Stomach (tissue), 9 donors: ENCODE data around the gene ERCC6L2. TPM values are rescaled to one million over a fixed set of nuclear protein-coding genes. Genes with fewer than 3 reads are reported as not detected.
A peak's percentile ranks its signal among the peaks of the same experiment; 100 is the strongest.

ENCODE experiments used
- DNase-seq, 2 donors: peaks; one replicate each; pipeline versions ENCODE4 v3.0.0 to v3.0.0-alpha.2; 2013 to 2019
- H3K27ac ChIP-seq, 5 donors: fragments of 200-600 bp in 4 of 5; sonication (generic) in 4 of 5; one replicate each; pipeline ENCODE4 v1.5.1; 2013 to 2019; ENCODE audit warnings: mild to moderate bottlenecking in 1 of 5, moderate library complexity in 1 of 5
- H3K27me3 ChIP-seq, 3 donors: fragments of 200-600 bp; sonication (generic); one replicate each; pipeline ENCODE4 v1.5.1; 2017 to 2019; ENCODE audit warnings: mixed run types in 1 of 3
- H3K36me3 ChIP-seq, 4 donors: fragments of 200-600 bp; sonication (generic); 1 replicate in 3 of 4; 2 replicates in 1 of 4; pipeline ENCODE4 v1.5.1; 2016 to 2019
- H3K4me1 ChIP-seq, 4 donors: fragments of 200-600 bp; sonication (generic); one replicate each; pipeline ENCODE4 v1.5.1; 2016 to 2019
- H3K4me3 ChIP-seq, 4 donors: fragments of 200-600 bp; sonication (generic) in 3 of 4; one replicate each; pipeline ENCODE4 v1.5.1; 2016 to 2019; ENCODE audit warnings: mild to moderate bottlenecking in 1 of 4
- H3K9me3 ChIP-seq, 4 donors: fragments of 200-600 bp; sonication (generic); one replicate each; pipeline ENCODE4 v1.5.1; 2016 to 2019
- CTCF ChIP-seq, 7 experiments: fragments of 450-650 bp in 4 of 7; fragments of 200-600 bp in 3 of 7; sonication (generic) in 3 of 7; IDR thresholded peaks; one replicate each; pipeline ENCODE4 v1.5.1; 2016 to 2019; ENCODE audit warnings: antibody characterized with exemption in 7 of 7, control low read depth in 2 of 7, mild to moderate bottlenecking in 1 of 7
- EP300 ChIP-seq: sonication (generic); formaldehyde crosslinking; IDR thresholded peaks from one replicate; pipeline ENCODE4 v1.6.1; 2017; ENCODE audit warnings: antibody characterized with exemption
- POLR2A ChIP-seq, 4 donors: fragments of 450-650 bp; IDR thresholded peaks; one replicate each; pipeline ENCODE4 v1.6.1; 2016; ENCODE audit warnings: antibody characterized with exemption in 4 of 4, control low read depth in 2 of 4, mild to moderate bottlenecking in 1 of 4, moderate library complexity in 1 of 4
- POLR2AphosphoS5 ChIP-seq, 3 donors: sonication (generic); formaldehyde crosslinking; IDR thresholded peaks; one replicate each; pipeline ENCODE4 v1.6.1; 2016; ENCODE audit warnings: antibody characterized with exemption in 3 of 3
- WGBS, 5 donors: extraction: QIAGEN DNeasy Blood & Tissue Kit in 3 of 5; methylation state at CpG; one replicate each; pipeline versions ENCODE4 v1.1.5 to v1.1.7; 2013 to 2018; 5-methylcytosine and 5-hydroxymethylcytosine counted together
- intact Hi-C: fragments of 100-400 bp; cut with DNase I; formaldehyde crosslinking; loops from one replicate; pipeline ENCODE4 v1.15.1; 2023; ENCODE audit warnings: low total_unique reads
- polyA plus RNA-seq, 3 donors: library from polyadenylated mRNA; stranded (reverse); fragments of 200-250 nt; gene quantifications; one replicate each; pipeline ENCODE4 v1.2.3, GENCODE V29; 2013
- total RNA-seq, 5 donors: library from RNA; depleted of rRNA; stranded (reverse); fragments of >200 nt; gene quantifications; one replicate each; pipeline versions ENCODE4 v1.1.0 to v1.2.3, GENCODE V29; 2014 to 2016
- donor health status: healthy with polysubstance abuse.
- donor health status: Bipolar disorder and iron deficiency.
- donor health status: healthy.

The ERCC6L2 gene
- total and polyA plus RNA-seq, 8 donors: 3.9 to 218 (median 34.1) TPM

GRCh38 chr9:95980262-95981125, 105.0 kb downstream of the ERCC6L2 start:
- WGBS, 5 donors: 75 to 84% (median 80%) methylated on average over 8 of the region's 8 CpGs
- TF ChIP-seq POLR2AphosphoS5 (IDR thresholded peaks at IDR 0.05) (peak in 1 of 3 donors; percentile 39), POLR2A (IDR thresholded peaks at IDR 0.05) (no peak), EP300 (no peak), CTCF (IDR thresholded peaks at IDR 0.05) (no peak)
- no peak for DNase-seq
- Histone ChIP-seq H3K9me3 (no peaks in the 10 kb centered on the region), H3K4me3 (no peak overlapping the region), H3K27me3 (no peaks in the 10 kb centered on the region), H3K27ac (peak overlapping the region in 1 of 5 donors; percentile 14), H3K4me1 (peaks cover 0 to 7% (median 0%) of the 10 kb centered on the region in 4 donors), H3K36me3 (peaks cover 0 to 27% (median 22%) of the 10 kb centered on the region in 4 donors)
- intact Hi-C loops: no loop called here

GRCh38 chr9:95981761-95982390, 106.4 kb downstream of the ERCC6L2 start:
- WGBS, 5 donors: 41 to 51% (median 48%) methylated on average over 5 of the region's 5 CpGs
- Histone ChIP-seq H3K4me3 (no peak overlapping the region), H3K36me3 (peaks cover 0 to 34% (median 29%) of the 10 kb centered on the region in 4 donors), H3K4me1 (peaks cover 0 to 7% (median 0%) of the 10 kb centered on the region in 4 donors), H3K27ac (no peak overlapping the region), H3K9me3 (no peaks in the 10 kb centered on the region), H3K27me3 (no peaks in the 10 kb centered on the region)
- peak in 1 of 2 donors; percentile 30 for DNase-seq
- intact Hi-C loops: no loop called here
- TF ChIP-seq EP300 (no peak), CTCF (IDR thresholded peaks at IDR 0.05) (no peak), POLR2AphosphoS5 (IDR thresholded peaks at IDR 0.05) (no peak), POLR2A (IDR thresholded peaks at IDR 0.05) (no peak)

GRCh38 chr9:95985440-95986055, 110.1 kb downstream of the ERCC6L2 start:
- Histone ChIP-seq H3K4me3 (no peak overlapping the region), H3K27ac (no peak overlapping the region), H3K9me3 (peaks cover 0 to 6% (median 0%) of the 10 kb centered on the region in 4 donors), H3K36me3 (peaks cover 0 to 33% (median 26%) of the 10 kb centered on the region in 4 donors), H3K27me3 (no peaks in the 10 kb centered on the region), H3K4me1 (peaks cover 0 to 7% (median 0%) of the 10 kb centered on the region in 4 donors)
- WGBS, 5 donors: 86 to 100% (median 94%) methylated on average over 3 of the region's 3 CpGs
- no peak for DNase-seq
- TF ChIP-seq POLR2AphosphoS5 (IDR thresholded peaks at IDR 0.05) (no peak), POLR2A (IDR thresholded peaks at IDR 0.05) (no peak), EP300 (no peak), CTCF (IDR thresholded peaks at IDR 0.05) (no peak)
- intact Hi-C loops: no loop called here

- no peaks in the 10 kb centered on the region for H3K4me1 ChIP-seq
- H3K27me3 ChIP-seq: no peaks in the 10 kb centered on the region
- H3K36me3 ChIP-seq: peaks cover 0 to 39% (median 25%) of the 10 kb centered on the region in 4 donors
- no peak for DNase-seq
- TF ChIP-seq CTCF (IDR thresholded peaks at IDR 0.05): no peak
- no peak for TF ChIP-seq POLR2AphosphoS5 (IDR thresholded peaks at IDR 0.05)
- no peak for TF ChIP-seq EP300
- peaks cover 0 to 6% (median 0%) of the 10 kb centered on the region in 4 donors for H3K9me3 ChIP-seq
- no peak overlapping the region for H3K27ac ChIP-seq
- H3K4me3 ChIP-seq: no peak overlapping the region
- intact Hi-C loops: no loop called here
- 88 to 99% (median 97%) methylated on average over 1 of the region's 1 CpG for WGBS, 5 donors
These were observed 113.8 kb downstream of the ERCC6L2 start for GRCh38 chr9:95989297-95989696.
